G401 (cell line): ENCODE results near the gene TTC38. TPM values are rescaled to one million over a fixed set of nuclear protein-coding genes. Genes with fewer than 3 reads are reported as not detected.

Source experiments
- DNase-seq: peaks from one replicate; pipeline ENCODE4 v3.0.0-alpha.2; 2015; ENCODE audit warnings: low spot score
- in situ Hi-C: cut with HindIII; loops from 2 replicates; pipeline ENCODE4 v1.10.0; 2016; ENCODE audit warnings: low sequenced_read_pairs, mixed read lengths
- total RNA-seq: library from RNA; depleted of rRNA; stranded (reverse); fragments of >200 nt; shearing (Covaris generic); gene quantifications from 2 replicates; pipeline ENCODE4 v1.2.3, GENCODE V29; 2014

TTC38 gene
- total RNA-seq, 1 experiment from 2014 or later = 37.7 TPM

DNA sequence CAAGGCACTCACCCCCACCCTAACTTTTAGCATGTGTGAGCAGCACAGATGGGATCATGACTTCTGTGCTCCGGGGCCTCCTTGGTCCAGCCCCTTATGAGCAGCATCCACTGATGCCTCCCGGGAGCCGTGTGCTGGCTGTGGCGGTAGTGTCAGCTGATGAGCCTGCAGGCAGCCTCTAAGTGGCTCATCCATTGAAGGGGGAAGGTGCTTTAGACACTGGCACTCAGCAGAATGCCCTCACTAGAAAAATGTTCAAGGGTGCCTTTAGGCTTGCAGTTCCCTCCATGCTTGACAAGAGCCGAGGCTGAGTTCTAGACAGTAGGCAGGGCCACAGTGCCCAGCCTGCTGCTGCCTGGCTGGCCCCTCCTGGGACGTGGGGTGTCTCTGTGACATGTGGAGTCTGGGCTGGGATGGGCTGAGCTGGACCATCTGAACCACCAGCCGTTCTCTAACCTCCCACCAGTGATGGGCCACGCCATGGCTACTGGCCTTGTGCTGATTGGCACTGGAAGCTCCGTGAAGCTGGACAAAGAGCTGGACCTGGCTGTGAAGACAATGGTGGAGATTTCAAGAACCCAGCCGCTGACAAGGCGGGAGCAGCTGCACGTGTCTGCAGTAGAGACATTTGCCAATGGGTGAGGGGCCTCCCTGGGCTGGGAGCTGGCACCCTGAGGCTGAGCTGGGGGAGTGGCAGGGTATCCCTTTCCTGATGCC is 5.8 kb downstream of the TTC38 start:
- in situ Hi-C loops = no loop called here
- no peak for DNase-seq

DNA sequence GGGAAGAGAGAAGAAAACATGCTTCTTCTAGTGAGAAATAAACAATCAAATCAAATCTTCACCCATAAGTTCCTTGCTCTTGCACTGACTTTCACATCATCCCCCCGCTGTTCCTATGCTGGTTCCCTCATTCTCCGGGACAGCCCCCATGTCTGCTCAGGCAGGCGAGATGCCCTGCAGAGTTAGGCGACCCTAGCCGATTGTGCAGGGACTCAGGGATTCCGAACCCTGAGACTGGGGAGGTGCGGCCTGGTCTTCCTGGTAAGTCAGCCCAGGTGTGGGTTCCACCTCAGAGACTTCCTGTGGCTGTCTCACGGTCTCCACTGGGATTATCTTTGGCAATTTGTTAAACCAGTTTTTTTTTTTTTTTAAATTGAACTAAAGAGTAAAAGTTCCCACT is 6.6 kb downstream of the TTC38 start:
- no peak for DNase-seq
- in situ Hi-C loops = no loop called here

DNA sequence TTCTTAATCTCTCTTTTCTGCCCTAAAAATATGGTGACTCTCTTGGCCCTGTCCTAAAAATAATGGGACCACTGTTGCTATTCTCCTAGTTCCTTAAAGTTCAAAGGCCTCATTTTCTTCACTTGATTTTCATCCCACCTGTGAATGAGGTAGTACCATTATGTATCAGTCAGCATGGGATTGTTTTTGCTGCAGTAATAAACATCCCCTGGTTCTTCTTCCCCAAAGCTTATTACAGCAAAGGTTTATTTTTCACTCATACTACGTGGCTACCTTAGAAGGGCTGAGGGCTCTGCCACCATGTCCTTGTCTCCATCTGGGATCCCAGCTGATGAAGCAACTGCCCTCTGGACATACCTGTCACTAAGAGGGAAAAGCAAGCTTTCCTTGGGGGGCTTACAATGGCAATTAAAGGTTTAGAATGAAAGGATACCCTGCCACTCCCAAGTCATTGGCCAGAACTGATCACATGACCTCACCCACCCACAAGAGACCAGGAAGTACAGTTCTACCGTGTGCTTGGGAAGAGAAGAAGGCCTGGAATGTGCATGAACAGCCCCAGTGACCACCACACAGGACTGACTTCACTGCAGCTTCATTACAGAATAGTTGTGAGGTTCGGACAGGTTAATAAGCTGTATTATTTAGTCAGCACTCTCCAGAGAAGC is 7.8 kb downstream of the TTC38 start:
- in situ Hi-C loops = no loop called here
- DNase-seq = no peak

DNA sequence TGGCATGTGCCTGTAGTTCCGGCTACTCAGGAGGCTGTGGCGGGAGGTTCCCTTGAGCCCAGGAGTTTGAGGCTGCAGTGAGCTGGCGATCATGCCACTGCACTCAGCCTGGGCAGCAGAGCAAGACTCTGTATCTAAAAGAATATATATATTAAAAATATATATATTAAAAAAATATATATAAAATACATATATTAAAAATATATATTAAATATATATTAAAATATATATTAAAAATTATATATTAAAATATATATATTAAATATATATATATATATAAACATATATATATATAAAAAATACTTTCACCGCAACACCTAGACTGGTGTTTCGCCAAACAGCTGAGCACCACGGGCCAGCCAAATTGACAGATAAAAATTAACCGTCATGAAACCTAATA is 8.8 kb downstream of the TTC38 start:
- in situ Hi-C loops = no loop called here
- DNase-seq = no peak

GRCh38 chr22:46278656-46279645 is 11.1 kb downstream of the TTC38 start:
- in situ Hi-C loops = no loop called here
- no peak for DNase-seq

DNA sequence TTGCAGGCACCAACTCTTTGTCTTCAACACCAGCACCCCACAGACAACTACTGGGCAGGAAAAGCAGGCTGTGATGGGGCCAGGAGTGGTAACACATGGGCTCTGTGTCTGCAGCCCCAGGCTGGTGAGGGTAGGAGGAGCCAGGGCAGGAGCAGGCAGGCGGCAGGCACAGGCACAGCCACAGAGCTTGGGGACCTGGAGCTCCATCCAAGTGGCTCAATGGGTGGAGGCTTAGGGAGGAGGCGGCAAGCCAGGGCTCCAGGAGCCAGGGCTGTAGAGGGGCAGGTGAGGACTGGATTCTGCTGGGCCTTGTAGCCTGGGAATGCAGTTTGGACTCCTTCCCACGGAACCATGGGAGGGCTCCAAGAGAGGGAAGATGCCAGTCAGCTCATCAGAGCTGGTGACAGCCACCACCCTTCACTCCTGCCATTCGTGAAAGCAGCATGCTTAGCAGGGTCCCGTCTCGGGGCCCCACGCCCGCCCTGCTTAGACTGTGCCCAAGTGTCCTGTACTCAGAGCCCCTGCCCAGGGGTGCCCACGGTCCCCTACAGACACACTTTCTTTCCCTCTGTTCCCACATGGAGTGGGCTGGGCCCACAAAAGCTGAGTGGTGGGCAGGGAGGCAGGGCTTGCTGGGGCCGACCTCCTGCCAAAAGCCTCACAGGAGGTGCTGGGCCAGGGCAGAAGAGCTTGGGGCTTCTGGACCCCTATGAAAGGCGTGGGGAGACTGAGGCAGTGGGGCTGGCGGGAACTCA is 12.4 kb downstream of the TTC38 start:
- in situ Hi-C loops = no loop called here
- no peak for DNase-seq

GRCh38 chr22:46280999-46281623 is 13.3 kb downstream of the TTC38 start:
- DNase-seq = no peak
- in situ Hi-C loops = no loop called here

DNA sequence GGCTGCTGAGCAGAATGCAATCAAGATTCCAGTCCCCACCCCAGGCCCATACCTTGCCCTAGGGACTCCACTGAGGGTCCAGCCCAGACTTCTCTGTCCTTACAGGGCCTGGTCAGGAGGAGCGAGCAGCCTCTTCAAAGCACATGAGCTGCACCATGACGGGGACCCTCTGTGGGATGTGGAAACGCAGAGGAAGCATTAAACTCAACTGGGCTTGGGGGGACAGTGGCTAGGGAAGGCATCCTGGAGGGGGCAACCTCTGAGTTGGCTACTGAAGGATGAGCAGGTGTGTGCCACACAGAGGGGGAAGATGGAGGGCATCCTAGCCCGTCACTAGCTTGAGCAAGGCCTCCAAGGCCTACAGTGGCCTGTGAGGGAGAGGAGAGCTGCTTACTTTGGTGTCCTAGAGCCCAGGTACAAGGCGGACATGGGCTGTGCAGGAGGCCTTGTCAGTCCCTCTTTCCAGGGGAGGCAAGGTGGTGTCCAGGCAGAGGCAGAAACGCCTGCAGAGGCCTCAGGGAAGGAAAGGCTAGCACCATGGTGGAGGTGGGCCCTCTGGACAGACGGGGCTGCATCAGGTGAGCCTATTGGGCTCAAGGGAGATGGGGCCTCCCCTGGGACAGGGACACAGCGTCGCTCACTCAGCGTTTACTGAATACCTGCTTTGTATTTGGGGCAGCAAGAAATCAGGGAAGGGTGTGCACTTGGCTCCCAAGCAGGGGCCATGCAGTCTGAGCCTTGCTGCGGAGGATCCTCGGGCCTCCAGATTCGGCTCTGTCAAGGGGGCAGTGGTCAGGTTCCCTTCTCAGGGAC is 14.3 kb downstream of the TTC38 start:
- in situ Hi-C loops = no loop called here
- no peak for DNase-seq

DNA sequence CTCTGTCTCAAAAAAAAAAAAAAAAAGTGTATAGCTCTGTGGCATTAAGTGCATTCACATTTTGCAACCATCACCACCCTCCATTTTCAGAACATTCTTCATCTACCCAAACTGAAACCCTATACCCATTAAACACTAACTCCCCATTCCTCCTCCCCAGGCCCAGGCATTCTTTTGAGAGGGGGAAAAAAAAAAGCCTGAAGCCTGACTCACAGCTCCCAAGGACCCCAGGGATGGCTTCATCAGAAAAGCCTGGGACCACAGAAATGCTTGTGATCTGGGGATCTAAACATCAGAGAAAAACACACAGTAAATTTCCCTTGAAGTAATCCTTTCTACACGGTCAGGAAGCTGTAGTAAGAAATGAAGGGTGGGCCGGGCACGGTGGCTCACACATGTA is 18.2 kb downstream of the TTC38 start:
- in situ Hi-C loops = no loop called here
- DNase-seq = no peak

- DNase-seq = no peak
- in situ Hi-C loops = no loop called here
Observed at GRCh38 chr22:46286941-46287872, 19.4 kb downstream of the TTC38 start.

GRCh38 chr22:46287873-46288751 is 20.3 kb downstream of the TTC38 start:
- in situ Hi-C loops = no loop called here
- no peak for DNase-seq

DNA sequence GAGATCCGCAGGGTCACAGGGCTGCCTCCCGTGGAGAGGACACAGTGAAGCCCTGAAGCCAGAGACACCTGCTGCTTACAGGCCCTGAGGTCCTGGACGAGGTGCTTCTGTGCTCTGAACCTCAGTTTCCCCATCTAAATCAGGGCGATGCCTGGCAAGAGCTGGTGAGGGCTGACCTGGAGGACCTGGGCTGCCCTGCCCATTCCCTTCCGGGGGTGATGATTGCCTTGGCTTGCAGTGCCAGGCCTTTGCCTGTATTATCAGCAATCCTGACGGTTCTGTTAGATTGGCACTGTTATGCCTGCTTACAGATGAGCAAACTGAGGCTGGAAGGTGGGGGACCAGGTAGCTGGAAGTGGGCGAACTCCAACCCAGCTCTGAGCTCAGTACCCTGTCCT is 21.0 kb downstream of the TTC38 start:
- no peak for DNase-seq
- in situ Hi-C loops = no loop called here

GRCh38 chr22:46289244-46289891 is 21.6 kb downstream of the TTC38 start:
- no peak for DNase-seq
- in situ Hi-C loops = no loop called here

DNA sequence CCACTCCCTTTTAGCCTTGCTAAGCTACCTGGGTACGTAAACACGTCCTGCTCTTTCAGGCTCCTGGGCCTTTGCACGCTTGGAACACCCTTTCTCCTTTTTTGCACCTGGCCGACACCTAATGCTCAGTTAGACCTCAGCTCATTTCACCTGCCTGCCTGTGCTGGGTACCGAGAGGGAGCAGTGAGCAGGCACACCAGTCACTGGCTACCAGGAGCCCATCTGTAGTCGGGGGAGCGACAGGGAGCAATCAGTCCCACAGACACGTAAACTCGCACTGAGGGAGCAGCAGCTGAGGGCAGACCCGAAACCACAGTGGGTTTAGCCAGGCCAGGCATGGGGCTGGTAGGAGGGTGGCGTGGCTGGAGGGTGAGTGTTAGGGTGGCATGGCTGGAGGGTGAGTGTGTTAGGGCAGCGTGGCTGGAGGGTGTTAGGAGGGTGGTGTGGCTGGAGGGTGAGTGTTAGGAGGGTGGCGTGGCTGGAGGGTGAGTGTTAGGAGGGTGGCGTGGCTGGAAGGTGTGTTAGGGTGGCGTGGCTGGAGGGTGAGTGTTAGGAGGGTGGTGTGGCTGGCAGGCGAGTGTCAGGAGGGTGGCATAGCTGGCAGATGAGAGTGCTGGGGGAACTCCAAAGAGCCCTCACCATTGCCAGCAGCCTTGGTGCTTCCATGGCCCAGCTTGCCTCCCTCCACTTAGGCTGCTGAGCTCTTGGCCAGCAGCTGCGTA is 22.5 kb downstream of the TTC38 start:
- in situ Hi-C loops = no loop called here

More for the DNA sequence above, 22.5 kb downstream of the TTC38 start:
- DNase-seq = no peak
